Activated CD4-positive, alpha-beta T cell treated with anti-CD3 and anti-CD28 coated beads, Interleukin-2, amount 10 ng/mL, durations not matched to agents 24 days and 14 days (primary cell): ENCODE data around the gene GBX2. TPM values are rescaled to one million over a fixed set of nuclear protein-coding genes. Genes with fewer than 3 reads are reported as not detected.
A peak's percentile ranks its signal among the peaks of the same experiment; 100 is the strongest.

Experiments
- DNase-seq: peaks from one replicate; pipeline ENCODE4 v3.0.0; 2022
- H3K27ac Mint-ChIP-seq: one replicate; pipeline ENCODE4 v1.8.0; 2022; ENCODE audit warnings: mild to moderate bottlenecking, mixed read lengths
- H3K27me3 Mint-ChIP-seq: one replicate; pipeline ENCODE4 v1.8.0; 2022; ENCODE audit warnings: mixed read lengths
- H3K36me3 Mint-ChIP-seq: one replicate; pipeline ENCODE4 v1.8.0; 2022; ENCODE audit warnings: low read depth, mild to moderate bottlenecking, mixed read lengths
- H3K4me1 Mint-ChIP-seq: one replicate; pipeline ENCODE4 v1.8.0; 2021; ENCODE audit warnings: mixed read lengths
- H3K4me3 Mint-ChIP-seq: one replicate; pipeline ENCODE4 v1.8.0; 2022; ENCODE audit warnings: mild to moderate bottlenecking, moderate library complexity, mixed read lengths
- H3K9me3 Mint-ChIP-seq: one replicate; pipeline ENCODE4 v1.8.0; 2021; ENCODE audit warnings: mixed read lengths
- intact Hi-C: fragments of 100-400 bp; cut with micrococcal nuclease; formaldehyde crosslinking; loops from one replicate; pipeline ENCODE4 v1.15.1; 2023
- total RNA-seq: library from RNA; stranded (reverse); gene quantifications from 2 replicates; pipeline ENCODE4 v1.2.3, GENCODE V29; 2022

The GBX2 gene
- total RNA-seq, 1 donor from 2014 or later = not detected

DNA sequence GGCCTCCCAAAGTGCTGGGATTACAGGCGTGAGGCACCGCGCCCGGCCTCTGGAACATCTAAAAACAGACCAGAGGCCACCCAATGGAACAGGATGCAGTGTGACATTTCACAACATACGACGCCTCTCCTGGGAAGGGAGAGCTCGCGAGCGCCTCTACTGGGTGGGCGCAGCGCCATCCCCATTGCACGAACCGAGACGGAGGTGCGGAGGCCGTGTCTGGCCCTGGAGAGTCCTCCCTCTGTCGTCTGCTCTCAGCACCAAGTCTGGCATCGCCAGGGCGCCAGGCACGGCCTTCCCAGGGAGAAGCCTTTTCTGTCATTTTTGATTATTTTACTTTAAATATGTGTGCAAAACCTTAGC, 9.4 kb upstream of the GBX2 start:
- Mint-ChIP-seq H3K36me3 (no peaks in the 10 kb centered on the region), H3K9me3 (no peaks in the 10 kb centered on the region), H3K4me3 (no peak overlapping the region), H3K27me3 (peaks cover 59% of the 10 kb centered on the region), H3K4me1 (no peaks in the 10 kb centered on the region), H3K27ac (no peak overlapping the region)
- DNase-seq = peak; percentile 72
- intact Hi-C loops = loop anchor here (5.0 to 10.0 kb wide), 2 partner anchors 510 to 683 kb away; partner anchors contain the start of gene AGAP1

DNA sequence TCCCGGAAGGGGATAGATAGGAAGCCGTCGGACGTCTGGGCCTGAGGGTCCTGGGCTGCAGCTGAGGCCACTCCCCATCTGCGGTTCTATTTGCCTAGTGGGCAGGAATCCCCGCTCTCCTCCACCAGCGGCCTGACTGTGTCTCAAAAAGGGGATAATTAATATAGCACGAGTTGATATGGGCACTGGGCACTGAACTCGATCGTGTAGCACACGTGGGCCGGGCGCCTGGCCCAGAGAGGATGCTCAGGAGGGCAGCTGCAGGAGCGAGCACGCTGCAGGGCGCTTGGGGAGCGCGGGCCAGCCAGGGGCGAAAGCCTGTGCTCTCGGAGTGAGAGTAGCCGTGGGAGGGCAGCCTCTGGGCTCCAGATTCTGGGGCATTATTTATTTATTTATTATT, 8.8 kb upstream of the GBX2 start:
- DNase-seq = no peak
- intact Hi-C loops = loop anchor here (5.0 to 10.0 kb wide), 2 partner anchors 510 to 682 kb away; partner anchors contain the start of gene AGAP1
- H3K27ac Mint-ChIP-seq = no peak overlapping the region

DNA sequence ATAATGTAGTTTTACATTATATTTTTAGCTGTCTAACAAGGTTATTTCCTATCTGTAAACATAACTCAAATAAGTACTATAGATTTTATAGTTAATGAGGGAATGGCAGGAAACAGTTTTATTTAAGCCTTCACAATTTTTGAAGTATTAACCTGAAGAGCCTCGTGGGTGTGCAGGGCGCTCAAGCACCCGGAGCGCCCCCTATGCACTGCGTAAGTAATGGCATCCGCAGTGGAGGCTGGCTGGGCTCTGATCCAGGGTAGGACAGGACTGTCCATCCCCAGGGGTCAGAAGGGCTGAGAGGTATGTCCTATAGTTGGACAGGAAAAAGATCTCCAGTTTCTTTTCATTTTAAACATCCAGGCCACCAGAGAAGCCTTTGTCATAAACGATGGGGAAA, 8.2 kb upstream of the GBX2 start:
- Mint-ChIP-seq H3K4me3 (no peak overlapping the region), H3K27me3 (peaks cover 66% of the 10 kb centered on the region), H3K4me1 (no peaks in the 10 kb centered on the region), H3K36me3 (no peaks in the 10 kb centered on the region), H3K27ac (no peak overlapping the region), H3K9me3 (no peaks in the 10 kb centered on the region)
- no peak for DNase-seq
- intact Hi-C loops = loop anchor here (5.0 to 10.0 kb wide), 2 partner anchors 509 to 682 kb away; partner anchors contain the start of gene AGAP1

More for the DNA sequence above, 8.8 kb upstream of the GBX2 start:
- Mint-ChIP-seq H3K4me1 (no peaks in the 10 kb centered on the region), H3K27me3 (peaks cover 62% of the 10 kb centered on the region), H3K4me3 (no peak overlapping the region), H3K9me3 (no peaks in the 10 kb centered on the region), H3K36me3 (no peaks in the 10 kb centered on the region)

DNA sequence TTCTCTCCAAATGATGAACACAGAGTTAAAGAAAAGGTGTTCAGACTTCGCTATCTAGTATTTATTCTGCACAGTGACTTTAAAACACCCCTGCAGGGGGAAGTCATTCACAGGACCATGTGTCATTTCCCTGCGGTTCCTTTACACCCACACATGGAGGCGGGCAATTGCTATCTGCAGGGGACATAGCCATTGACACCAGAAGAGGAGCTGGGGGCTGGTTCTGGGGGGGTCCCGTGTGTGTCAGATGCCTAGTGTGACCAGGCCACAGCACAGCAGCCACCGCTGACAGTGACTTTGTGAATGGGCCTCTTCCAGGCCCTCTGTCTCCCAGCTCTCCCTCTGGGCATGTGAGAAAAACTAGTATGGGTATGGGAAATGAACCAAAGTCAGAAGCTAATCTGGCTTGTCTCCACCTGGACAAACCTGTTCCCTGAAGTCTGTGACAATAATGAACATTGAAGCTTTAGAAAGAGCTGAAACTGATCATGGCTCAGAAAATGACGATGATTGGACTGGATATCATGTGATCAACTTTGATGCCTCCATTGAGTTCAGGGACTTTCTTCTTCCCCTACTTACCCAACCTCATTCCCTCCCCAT, 7.5 kb upstream of the GBX2 start:
- peaks cover 69% of the 10 kb centered on the region for H3K27me3 Mint-ChIP-seq
- intact Hi-C loops = loop anchor here (5.0 to 10.0 kb wide), 2 partner anchors 508 to 681 kb away; partner anchors contain the start of gene AGAP1
- H3K9me3 Mint-ChIP-seq = no peaks in the 10 kb centered on the region
- H3K4me1 Mint-ChIP-seq = no peaks in the 10 kb centered on the region
- no peak overlapping the region for H3K4me3 Mint-ChIP-seq
- no peak for DNase-seq
- no peak overlapping the region for H3K27ac Mint-ChIP-seq
- no peaks in the 10 kb centered on the region for H3K36me3 Mint-ChIP-seq

DNA sequence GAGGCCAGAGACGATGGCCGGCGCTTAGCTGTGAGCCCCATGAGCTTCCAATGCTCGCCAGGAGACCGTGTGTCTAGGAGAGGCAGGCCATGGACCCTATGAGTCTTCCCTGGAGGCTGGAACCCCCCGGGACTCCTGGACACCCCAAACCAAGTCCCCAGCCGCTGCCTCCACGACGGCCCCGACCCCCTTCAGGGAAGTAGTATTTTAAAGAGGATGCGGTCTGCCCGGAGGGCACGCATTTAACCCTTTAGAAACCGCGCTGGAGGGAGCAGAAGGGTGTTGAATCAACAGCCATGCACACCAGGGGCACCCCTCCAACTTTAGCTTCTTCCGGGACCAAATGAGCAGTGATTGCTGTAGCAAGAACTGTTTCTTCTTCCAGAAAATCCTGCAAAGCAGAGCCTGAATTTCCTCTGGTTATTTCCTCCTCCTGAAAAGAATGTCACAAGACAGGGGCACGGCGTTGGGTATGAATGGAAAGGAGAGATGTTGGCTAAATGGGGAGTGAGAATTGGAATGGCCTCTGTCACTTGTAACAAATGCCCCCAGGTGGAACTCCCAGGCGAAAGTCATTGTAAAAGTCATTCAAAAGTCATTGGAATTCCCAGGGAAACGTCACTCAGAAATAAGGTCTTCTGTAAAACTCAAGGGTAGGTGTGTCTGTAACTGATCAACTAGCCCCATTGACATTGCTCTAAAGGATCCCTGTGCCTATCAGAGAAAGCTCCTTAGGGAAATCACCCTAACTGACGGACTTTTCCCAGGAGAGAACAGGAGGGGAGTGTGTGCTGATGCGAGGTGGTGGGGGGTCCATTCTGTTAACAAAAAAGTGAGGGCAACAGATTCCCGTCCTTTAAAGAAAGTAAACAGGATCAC, 5.8 kb upstream of the GBX2 start:
- H3K9me3 Mint-ChIP-seq = no peaks in the 10 kb centered on the region
- intact Hi-C loops = loop anchor here (10.0 kb wide), 1 partner anchor 679 kb away; the partner anchor contains the start of gene AGAP1
- no peak for DNase-seq
- peaks cover 74% of the 10 kb centered on the region for H3K27me3 Mint-ChIP-seq
- H3K4me3 Mint-ChIP-seq = no peak overlapping the region
- H3K36me3 Mint-ChIP-seq = peaks cover 3% of the 10 kb centered on the region
- no peaks in the 10 kb centered on the region for H3K4me1 Mint-ChIP-seq
- H3K27ac Mint-ChIP-seq = peak overlapping the region; percentile 8

DNA sequence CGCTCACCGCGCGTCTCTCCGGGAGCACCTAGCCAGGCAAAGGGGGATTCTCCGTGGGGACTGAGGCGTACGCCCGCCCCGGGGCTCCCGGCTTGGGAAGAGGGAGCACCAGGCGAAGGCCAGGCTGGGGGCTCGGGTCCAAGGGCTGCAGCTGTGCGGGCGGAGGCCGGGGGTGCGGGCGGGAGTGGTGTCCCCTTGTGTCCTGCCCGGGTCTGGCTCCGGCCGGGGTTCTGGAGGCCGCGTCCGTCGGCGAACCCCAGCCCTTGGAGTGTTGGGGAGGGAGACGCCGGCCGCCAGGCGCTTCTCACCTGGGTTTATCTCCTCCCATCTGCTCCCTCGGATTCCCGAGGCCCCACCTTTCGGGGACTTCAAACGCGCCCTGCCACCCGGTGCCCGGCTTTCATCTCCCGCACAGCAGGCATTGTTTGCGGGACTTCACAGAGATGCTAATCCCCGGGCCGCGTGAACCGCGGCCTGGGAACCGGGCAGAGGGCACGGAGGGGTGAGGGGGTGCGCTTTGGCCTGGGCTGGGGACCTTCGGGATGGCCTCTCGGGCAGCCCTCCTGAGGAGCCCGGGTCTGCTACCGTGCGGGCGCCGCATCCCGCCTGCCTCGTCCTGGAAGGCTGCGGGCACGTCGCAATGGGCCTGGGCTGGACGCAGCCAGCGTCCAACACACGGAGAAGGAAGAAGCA, 5.0 kb upstream of the GBX2 start:
- intact Hi-C loops = loop anchor here (10.0 kb wide), 1 partner anchor 678 kb away; the partner anchor contains the start of gene AGAP1
- H3K9me3 Mint-ChIP-seq = no peaks in the 10 kb centered on the region
- no peak for DNase-seq
- H3K27ac Mint-ChIP-seq = no peak overlapping the region
- H3K27me3 Mint-ChIP-seq = peaks cover 70% of the 10 kb centered on the region
- H3K4me3 Mint-ChIP-seq = no peak overlapping the region
- no peaks in the 10 kb centered on the region for H3K4me1 Mint-ChIP-seq
- H3K36me3 Mint-ChIP-seq = peaks cover 3% of the 10 kb centered on the region

DNA sequence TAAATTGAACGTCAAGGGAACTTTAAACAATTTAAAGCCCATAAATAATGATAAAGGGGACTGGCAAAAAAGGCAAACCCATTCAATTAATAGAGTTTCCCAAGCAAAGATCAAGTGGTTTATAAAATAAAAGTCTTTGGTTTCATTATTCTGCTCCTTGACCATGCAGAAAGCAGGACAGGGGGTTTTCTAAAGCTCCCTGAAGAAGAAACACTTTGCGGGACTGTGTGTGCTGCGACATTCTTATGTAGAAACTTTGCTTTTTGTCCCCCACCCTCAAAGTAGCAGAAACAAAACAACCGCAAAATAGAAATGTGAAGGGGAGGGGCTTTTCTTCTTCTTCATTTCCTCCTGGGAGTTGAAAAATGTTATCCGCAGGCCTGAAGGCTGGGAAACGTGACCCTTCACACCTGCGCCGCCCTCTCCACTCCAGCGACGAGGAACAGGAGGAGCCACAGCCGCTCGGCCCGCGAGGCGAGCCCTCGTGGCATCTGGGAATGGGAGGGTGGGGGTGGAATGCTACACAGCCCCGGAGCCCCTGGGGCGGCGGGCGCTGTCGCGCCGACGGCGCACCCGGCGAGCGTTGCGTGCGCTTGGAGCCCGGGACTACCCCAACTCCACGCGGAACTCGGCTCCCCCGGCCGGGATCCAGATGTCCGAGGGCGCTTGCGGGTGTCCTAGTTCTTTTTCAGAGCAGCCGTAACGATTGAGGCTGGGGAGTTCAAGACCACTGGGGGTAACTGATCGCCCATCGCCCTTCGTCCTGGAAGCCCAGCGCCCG, 4.3 kb upstream of the GBX2 start:
- intact Hi-C loops = loop anchor here (10.0 kb wide), 1 partner anchor 678 kb away; the partner anchor contains the start of gene AGAP1
- Mint-ChIP-seq H3K4me1 (no peaks in the 10 kb centered on the region), H3K27ac (no peak overlapping the region)

DNA sequence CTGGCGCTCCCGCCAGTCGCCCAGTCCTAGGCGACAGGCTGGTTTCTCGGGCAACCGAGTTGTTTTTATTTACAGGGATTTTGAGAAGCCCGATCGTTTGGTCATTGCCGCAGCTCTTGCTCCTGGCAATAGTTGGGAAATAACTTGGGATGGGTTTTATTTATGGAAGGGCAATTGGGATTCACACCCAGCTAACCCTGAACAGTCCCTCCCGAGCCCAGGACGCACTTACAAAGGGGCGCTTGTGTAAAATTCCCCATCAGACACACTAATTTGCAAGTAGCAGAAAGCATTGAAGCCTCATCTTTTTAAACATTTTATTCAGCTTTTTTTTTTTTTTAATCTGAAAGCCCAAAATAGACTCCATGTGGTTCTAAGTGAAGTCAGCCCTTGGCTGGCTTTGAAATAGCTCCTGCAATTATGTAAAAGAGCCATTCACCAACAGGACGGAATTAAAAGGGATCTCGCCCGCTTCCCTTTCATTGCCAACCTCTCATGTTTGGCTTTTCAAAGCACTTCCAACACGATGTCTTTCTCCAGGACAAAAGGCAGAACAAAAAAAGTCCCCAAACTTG, 3.6 kb upstream of the GBX2 start:
- no peak for DNase-seq
- intact Hi-C loops = loop anchor here (1.0 to 10.0 kb wide), 2 partner anchors 9 to 677 kb away; partner anchors contain the start of gene AGAP1
- H3K4me1 Mint-ChIP-seq = no peaks in the 10 kb centered on the region
- H3K27ac Mint-ChIP-seq = no peak overlapping the region
- H3K4me3 Mint-ChIP-seq = no peak overlapping the region
- peaks cover 3% of the 10 kb centered on the region for H3K36me3 Mint-ChIP-seq
- peaks cover 68% of the 10 kb centered on the region for H3K27me3 Mint-ChIP-seq
- H3K9me3 Mint-ChIP-seq = no peaks in the 10 kb centered on the region

More for the DNA sequence above, 4.3 kb upstream of the GBX2 start:
- Mint-ChIP-seq H3K27me3 (peaks cover 66% of the 10 kb centered on the region), H3K36me3 (peaks cover 3% of the 10 kb centered on the region), H3K4me3 (no peak overlapping the region), H3K9me3 (no peaks in the 10 kb centered on the region)
- DNase-seq = no peak

DNA sequence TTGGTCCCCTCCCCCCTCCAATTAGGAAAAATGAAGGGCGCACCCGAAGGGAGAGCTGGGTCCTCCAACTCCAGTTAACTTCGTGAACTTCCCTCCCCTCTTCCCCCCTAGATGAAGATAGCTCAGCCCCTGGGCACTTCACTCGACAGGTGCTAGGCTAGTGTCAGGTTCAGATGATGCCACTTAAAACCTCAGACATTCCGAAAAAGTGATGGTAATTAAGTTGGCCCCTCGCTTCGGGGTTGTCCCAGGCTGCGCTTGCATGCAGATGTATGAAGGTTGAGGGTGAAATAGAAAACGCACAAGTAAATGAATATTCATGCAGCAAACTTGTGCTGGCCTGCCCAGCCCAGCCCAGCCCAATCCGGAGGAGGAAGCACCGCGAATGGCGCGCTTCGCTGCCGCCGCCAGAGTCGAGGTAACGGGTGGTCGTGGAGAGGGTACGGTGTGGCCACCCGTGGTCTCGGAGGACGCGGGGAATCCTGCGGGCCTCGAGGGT, 3.0 kb upstream of the GBX2 start:
- H3K27ac Mint-ChIP-seq = no peak overlapping the region
- intact Hi-C loops = loop anchor here (1.0 to 10.0 kb wide), 2 partner anchors 9 to 676 kb away; partner anchors contain the start of gene AGAP1
- peaks cover 71% of the 10 kb centered on the region for H3K27me3 Mint-ChIP-seq
- no peaks in the 10 kb centered on the region for H3K4me1 Mint-ChIP-seq
- H3K4me3 Mint-ChIP-seq = no peak overlapping the region
- no peak for DNase-seq
- H3K9me3 Mint-ChIP-seq = no peaks in the 10 kb centered on the region
- H3K36me3 Mint-ChIP-seq = peaks cover 3% of the 10 kb centered on the region

DNA sequence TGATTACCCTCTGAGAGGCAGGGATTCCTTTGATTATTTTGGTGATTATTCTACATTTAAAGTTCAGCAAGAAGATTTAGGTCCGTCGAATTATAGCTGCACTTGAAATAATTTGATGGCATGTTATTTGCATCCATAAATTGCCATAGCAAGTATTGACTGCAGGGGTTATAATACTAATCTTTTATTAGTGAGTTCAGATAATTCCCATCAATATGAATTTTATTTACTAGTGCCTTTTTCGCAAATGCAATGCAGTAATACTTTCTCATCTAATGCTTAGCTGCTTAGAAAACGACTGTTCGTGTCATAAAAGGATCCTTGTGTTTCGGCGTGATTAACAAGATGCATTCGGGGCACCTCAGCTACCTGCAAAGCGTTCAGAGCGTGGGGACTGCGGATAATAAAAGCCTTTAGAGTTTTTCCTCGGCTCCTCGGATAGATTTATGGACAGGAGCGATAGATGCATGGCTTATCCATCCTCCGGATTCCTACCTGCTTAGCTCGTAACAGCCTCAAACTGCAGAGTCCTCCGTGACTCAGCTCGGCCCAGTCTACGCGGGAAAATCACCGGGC, 2.5 kb upstream of the GBX2 start:
- Mint-ChIP-seq H3K27ac (peak overlapping the region; percentile 82), H3K9me3 (no peaks in the 10 kb centered on the region), H3K4me1 (no peaks in the 10 kb centered on the region), H3K4me3 (no peak overlapping the region), H3K27me3 (peaks cover 71% of the 10 kb centered on the region), H3K36me3 (peaks cover 3% of the 10 kb centered on the region)
- DNase-seq = no peak
- intact Hi-C loops = loop anchor here (1.0 to 10.0 kb wide), 2 partner anchors 10 to 676 kb away; partner anchors contain the start of gene AGAP1

DNA sequence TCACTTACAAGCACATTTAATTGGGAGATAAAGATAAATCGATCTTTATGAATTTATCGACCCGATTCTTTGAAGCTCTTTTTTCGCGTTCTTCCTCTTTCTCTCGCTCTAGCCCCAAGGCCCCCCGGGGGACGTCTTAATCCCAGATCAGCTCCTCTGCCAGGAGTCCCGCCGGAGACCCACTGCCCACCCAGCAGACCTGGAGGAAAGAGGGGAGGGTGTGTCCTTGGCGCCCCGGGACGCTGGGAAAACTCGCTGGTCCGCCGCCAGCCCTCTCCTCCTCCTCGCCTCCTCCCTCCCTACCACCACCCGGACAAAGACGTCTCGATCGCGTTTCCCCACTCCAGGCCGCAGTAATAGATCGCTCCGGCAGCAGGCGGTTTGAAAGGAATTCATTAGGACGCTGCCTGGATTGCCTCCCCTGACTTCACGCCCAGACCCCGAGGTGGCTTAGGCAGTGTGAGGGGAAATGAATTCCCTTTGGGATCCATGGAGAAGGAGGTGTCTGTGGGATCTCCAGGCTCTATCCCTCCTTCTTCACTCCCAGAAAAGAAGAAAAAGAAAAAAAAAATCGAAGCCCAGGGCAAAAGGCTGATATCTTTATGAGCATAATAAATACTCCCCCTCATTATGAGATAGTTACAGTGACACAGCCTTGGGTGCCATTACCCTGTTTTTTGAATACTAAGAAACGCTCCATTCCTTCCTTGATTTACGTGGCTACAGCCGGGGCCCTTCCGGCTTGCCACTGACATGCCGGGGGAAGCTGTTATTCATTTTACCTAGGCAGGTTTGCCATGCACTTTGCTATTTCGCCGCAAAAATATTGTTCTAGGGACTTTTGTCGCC, 1.8 kb upstream of the GBX2 start:
- peaks cover 71% of the 10 kb centered on the region for H3K27me3 Mint-ChIP-seq
- intact Hi-C loops = loop anchor here (10.0 kb wide), 1 partner anchor 675 kb away; the partner anchor contains the start of gene AGAP1
- H3K36me3 Mint-ChIP-seq = peaks cover 3% of the 10 kb centered on the region
- H3K9me3 Mint-ChIP-seq = no peaks in the 10 kb centered on the region
- no peak for DNase-seq
- no peaks in the 10 kb centered on the region for H3K4me1 Mint-ChIP-seq
- peak overlapping the region; percentile 82 for H3K27ac Mint-ChIP-seq
- no peak overlapping the region for H3K4me3 Mint-ChIP-seq
